ENCODE data around the gene COLEC11.

COLEC11 gene

DNA sequence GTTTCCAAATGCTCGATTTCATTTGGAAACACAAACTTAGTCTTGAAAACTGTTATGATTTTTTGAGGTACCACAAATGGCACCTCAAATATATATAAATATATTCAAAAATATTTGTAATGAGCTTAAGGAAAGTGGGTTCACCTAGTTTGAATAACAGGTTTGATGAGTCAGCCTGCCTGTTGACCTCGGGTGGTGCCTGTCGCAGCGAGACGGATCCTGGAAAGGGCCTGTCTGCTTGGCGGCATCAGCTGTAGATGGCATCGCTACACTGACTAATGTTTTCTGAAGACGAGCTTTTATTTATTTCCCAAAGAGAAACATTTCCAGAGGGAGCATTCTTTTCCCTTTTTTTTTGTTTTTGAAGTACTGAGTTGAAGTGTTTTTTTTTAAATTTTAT lies 70.0 kb downstream of the COLEC11 start:
- Histone ChIP-seq H3K4me3 (ENCODE audit: low read depth, low read length, poor library complexity, severe bottlenecking) (no peak overlapping the region), H4K20me1 (ENCODE audit: insufficient read depth, low read length) (no peaks in the 10 kb centered on the region), H3K27me3 (ENCODE audit: insufficient read depth, low read length) (no peaks in the 10 kb centered on the region), H3K79me2 (ENCODE audit: insufficient read depth, low read length) (no peaks in the 10 kb centered on the region), H3K9me2 (ENCODE audit: low read depth, low read length) (no peaks in the 10 kb centered on the region), H3K4me2 (ENCODE audit: low read length) (no peak overlapping the region), H3K9ac (ENCODE audit: low read length) (no peak overlapping the region), H3K9me3 (ENCODE audit: low read length) (no peaks in the 10 kb centered on the region), H3K4me1 (ENCODE audit: insufficient read depth, low read length, severe bottlenecking) (peaks cover 68% of the 10 kb centered on the region), H3K36me3 (ENCODE audit: insufficient read depth, low read length) (no peaks in the 10 kb centered on the region; the same call in 1 of the 2 replicates), H3F3A (ENCODE audit: insufficient read depth, low read length) (no peaks in the 10 kb centered on the region), H2AFZ (ENCODE audit: low read length) (no peak overlapping the region), H3K27ac (ENCODE audit: low read depth, low read length, poor library complexity, severe bottlenecking) (no peak overlapping the region)
- TF ChIP-seq EZH2 (IDR thresholded peaks at IDR 0.05; ENCODE audit: borderline replicate concordance, low read length) (no peak), CTCF (IDR thresholded peaks at IDR 0.05; ENCODE audit: low read length) (no peak)

- Histone ChIP-seq H3F3A (ENCODE audit: insufficient read depth, low read length) (no peaks in the 10 kb centered on the region), H3K4me1 (ENCODE audit: insufficient read depth, low read length, severe bottlenecking) (peaks cover 57% of the 10 kb centered on the region), H4K20me1 (ENCODE audit: insufficient read depth, low read length) (no peaks in the 10 kb centered on the region), H3K9me3 (ENCODE audit: low read length) (no peaks in the 10 kb centered on the region), H3K4me2 (ENCODE audit: low read length) (peak overlapping the region; percentile 80), H3K36me3 (ENCODE audit: insufficient read depth, low read length) (no peaks in the 10 kb centered on the region; the same call in 1 of the 2 replicates), H3K27me3 (ENCODE audit: insufficient read depth, low read length) (no peaks in the 10 kb centered on the region), H2AFZ (ENCODE audit: low read length) (no peak overlapping the region), H3K9me2 (ENCODE audit: low read depth, low read length) (no peaks in the 10 kb centered on the region), H3K9ac (ENCODE audit: low read length) (peak overlapping the region; percentile 63), H3K4me3 (ENCODE audit: low read depth, low read length, poor library complexity, severe bottlenecking) (peak overlapping the region; percentile 57), H3K27ac (ENCODE audit: low read depth, low read length, poor library complexity, severe bottlenecking) (peak overlapping the region; percentile 92), H3K79me2 (ENCODE audit: insufficient read depth, low read length) (no peaks in the 10 kb centered on the region)
- no peak for TF ChIP-seq EZH2 (IDR thresholded peaks at IDR 0.05; ENCODE audit: borderline replicate concordance, low read length)
- TF ChIP-seq CTCF (IDR thresholded peaks at IDR 0.05; ENCODE audit: low read length): no peak
Measured at GRCh38 chr2:3665886-3666612, 71.1 kb downstream of the COLEC11 start.

DNA sequence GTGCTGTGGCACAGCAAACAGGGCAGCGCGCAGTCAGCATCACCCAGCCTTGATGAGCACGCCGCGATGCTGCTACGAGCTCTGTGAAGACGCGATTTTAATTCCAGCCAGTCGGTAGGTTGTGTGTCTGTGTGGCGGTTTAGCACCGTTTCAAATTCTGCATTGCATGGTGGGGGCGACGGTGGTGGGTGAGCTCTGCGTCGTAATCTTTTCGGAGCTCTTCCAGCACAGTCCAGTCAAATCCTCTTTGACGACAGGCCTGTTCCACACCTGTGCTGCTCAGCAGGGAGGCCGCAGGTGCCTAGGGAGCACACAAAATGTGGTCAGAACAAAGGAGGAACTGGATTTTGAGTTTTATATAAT lies 71.7 kb downstream of the COLEC11 start:
- peak overlapping the region; percentile 63 for H3K9ac ChIP-seq (ENCODE audit: low read length)
- H3K27ac ChIP-seq (ENCODE audit: low read depth, low read length, poor library complexity, severe bottlenecking): peak overlapping the region; percentile 92
- H3K4me2 ChIP-seq (ENCODE audit: low read length): peak overlapping the region; percentile 80
- H4K20me1 ChIP-seq (ENCODE audit: insufficient read depth, low read length): no peaks in the 10 kb centered on the region
- no peak overlapping the region for H2AFZ ChIP-seq (ENCODE audit: low read length)
- no peak for TF ChIP-seq EZH2 (IDR thresholded peaks at IDR 0.05; ENCODE audit: borderline replicate concordance, low read length)
- no peak for TF ChIP-seq CTCF (IDR thresholded peaks at IDR 0.05; ENCODE audit: low read length)
- peak overlapping the region; percentile 57 for H3K4me3 ChIP-seq (ENCODE audit: low read depth, low read length, poor library complexity, severe bottlenecking)
- peaks cover 52% of the 10 kb centered on the region for H3K4me1 ChIP-seq (ENCODE audit: insufficient read depth, low read length, severe bottlenecking)
- H3K9me3 ChIP-seq (ENCODE audit: low read length): no peaks in the 10 kb centered on the region
- no peaks in the 10 kb centered on the region for H3F3A ChIP-seq (ENCODE audit: insufficient read depth, low read length)
- no peaks in the 10 kb centered on the region for H3K79me2 ChIP-seq (ENCODE audit: insufficient read depth, low read length)
- no peaks in the 10 kb centered on the region for H3K27me3 ChIP-seq (ENCODE audit: insufficient read depth, low read length)
- H3K36me3 ChIP-seq (ENCODE audit: insufficient read depth, low read length): no peaks in the 10 kb centered on the region; the same call in 1 of the 2 replicates
- H3K9me2 ChIP-seq (ENCODE audit: low read depth, low read length): no peaks in the 10 kb centered on the region

Measured in OCI-LY1 (cell line).